Esophagus muscularis mucosa (tissue), 4 donors: ENCODE measurements around the gene TOP2A. TPM values are rescaled to one million over a fixed set of nuclear protein-coding genes. Genes with fewer than 3 reads are reported as not detected.

Source experiments
- DNase-seq: peaks from one replicate; pipeline ENCODE4 v3.0.0-alpha.2; 2017; ENCODE audit errors: extremely low spot score
- H3K27ac ChIP-seq, 4 donors: fragments of 200-600 bp; sonication (generic); replicated peaks in 1 of 4; 1 replicate in 3 of 4; 2 replicates in 1 of 4; pipeline ENCODE4 v1.5.1; 2016 to 2019; ENCODE audit warnings: mild to moderate bottlenecking in 1 of 4
- H3K27me3 ChIP-seq, 4 donors: fragments of 200-600 bp; sonication (generic); one replicate each; pipeline versions ENCODE4 v1.5.1 to v1.6.0; 2016 to 2019
- H3K36me3 ChIP-seq, 4 donors: fragments of 200-600 bp; sonication (generic); one replicate each; pipeline ENCODE4 v1.5.1; 2016 to 2019
- H3K4me1 ChIP-seq, 4 donors: fragments of 200-600 bp; sonication (generic); one replicate each; pipeline ENCODE4 v1.5.1; 2016 to 2019
- H3K4me3 ChIP-seq, 4 donors: fragments of 200-600 bp; sonication (generic); 1 replicate in 2 of 4; 2 replicates in 2 of 4; pipeline ENCODE4 v1.5.1; 2016 to 2019; ENCODE audit warnings: mild to moderate bottlenecking in 4 of 4, moderate library complexity in 1 of 4
- H3K9me3 ChIP-seq, 4 donors: fragments of 200-600 bp; sonication (generic); 1 replicate in 3 of 4; 2 replicates in 1 of 4; pipeline ENCODE4 v1.5.1; 2016 to 2019
- CTCF ChIP-seq, 3 experiments: fragments of 200-600 bp in 2 of 3; fragments of 450-650 bp in 1 of 3; sonication (generic) in 2 of 3; IDR thresholded peaks; one replicate each; pipeline ENCODE4 v1.5.1; 2017 to 2019; ENCODE audit warnings: antibody characterized with exemption in 3 of 3, mild to moderate bottlenecking in 2 of 3, moderate library complexity in 1 of 3
- EP300 ChIP-seq: sonication (generic); formaldehyde crosslinking; IDR thresholded peaks from one replicate; pipeline ENCODE4 v1.6.1; 2017; ENCODE audit warnings: antibody characterized with exemption
- POLR2A ChIP-seq: fragments of 450-650 bp; IDR thresholded peaks from one replicate; pipeline ENCODE4 v1.6.1; 2017; ENCODE audit warnings: antibody characterized with exemption, moderate library complexity, mild to moderate bottlenecking, low read depth
- POLR2AphosphoS5 ChIP-seq, 2 donors: sonication (generic); formaldehyde crosslinking; IDR thresholded peaks; one replicate each; pipeline ENCODE4 v1.6.1; 2017; ENCODE audit warnings: antibody characterized with exemption in 2 of 2
- WGBS: methylation state at CpG from one replicate; pipeline ENCODE4 v1.1.5; 2018; 5-methylcytosine and 5-hydroxymethylcytosine counted together
- intact Hi-C: fragments of 100-400 bp; cut with DNase I; formaldehyde crosslinking; loops from one replicate; pipeline ENCODE4 v1.15.1; 2023
- total RNA-seq, 4 donors: library from RNA; depleted of rRNA; stranded (reverse); fragments of >200 nt; gene quantifications; one replicate each; pipeline versions ENCODE4 v1.1.0 to v1.2.1, GENCODE V29; 2016

Gene TOP2A
- total RNA-seq, 4 donors from 2014 or later: under 0.01 to 1.4 (median 0.30) TPM

- Histone ChIP-seq H3K27me3 (peaks cover 0 to 8% (median 0%) of the 10 kb centered on the region in 4 donors), H3K4me1 (peaks cover 10 to 47% (median 30%) of the 10 kb centered on the region in 4 donors), H3K27ac (peak overlapping the region in 1 of 4 donors; percentile 39), H3K36me3 (no peaks in the 10 kb centered on the region), H3K9me3 (no peaks in the 10 kb centered on the region), H3K4me3 (peak overlapping the region; percentile 57 to 68 (median 60))
- no CpG with 5 or more reads among the region's 58 CpGs for WGBS
- DNase-seq: no peak
- intact Hi-C loops: loop anchor here (5.0 kb wide), 1 partner anchor 40 kb away; no protein-coding TSS in a partner anchor
- TF ChIP-seq POLR2A (no peak), CTCF (IDR thresholded peaks at IDR 0.05) (peak; percentile 43 to 57 (median 45)), POLR2AphosphoS5 (IDR thresholded peaks at IDR 0.05) (peak in 1 of 2 donors; percentile 25), EP300 (no peak)
Measured at GRCh38 chr17:40362696-40363110, 55.0 kb downstream of the TOP2A start.

GRCh38 chr17:40361925-40362695, 55.6 kb downstream of the TOP2A start:
- peak overlapping the region; percentile 57 to 68 (median 60) for H3K4me3 ChIP-seq
- intact Hi-C loops: loop anchor here (5.0 kb wide), 1 partner anchor 40 kb away; no protein-coding TSS in a partner anchor
- peaks cover 10 to 53% (median 32%) of the 10 kb centered on the region in 4 donors for H3K4me1 ChIP-seq
- TF ChIP-seq POLR2AphosphoS5 (IDR thresholded peaks at IDR 0.05) (no peak), EP300 (no peak), CTCF (IDR thresholded peaks at IDR 0.05) (no peak), POLR2A (no peak)
- WGBS: 72% methylated on average over 14 of the region's 24 CpGs
- no peak for DNase-seq
- peaks cover 0 to 8% (median 0%) of the 10 kb centered on the region in 4 donors for H3K27me3 ChIP-seq
- H3K27ac ChIP-seq: no peak overlapping the region
- no peaks in the 10 kb centered on the region for H3K36me3 ChIP-seq
- no peaks in the 10 kb centered on the region for H3K9me3 ChIP-seq

- DNase-seq: no peak
- no peak for TF ChIP-seq EP300
- TF ChIP-seq POLR2A: no peak
- no peak for TF ChIP-seq POLR2AphosphoS5 (IDR thresholded peaks at IDR 0.05)
- H3K36me3 ChIP-seq: peaks cover 2 to 3% (median 2%) of the 10 kb centered on the region in 4 donors
- peaks cover 10 to 61% (median 33%) of the 10 kb centered on the region in 4 donors for H3K4me1 ChIP-seq
- no peak overlapping the region for H3K4me3 ChIP-seq
- H3K27me3 ChIP-seq: peaks cover 0 to 8% (median 0%) of the 10 kb centered on the region in 4 donors
- H3K27ac ChIP-seq: no peak overlapping the region
- intact Hi-C loops: loop anchor here (5.0 kb wide), 1 partner anchor 41 kb away; no protein-coding TSS in a partner anchor
- 73% methylated on average over 30 of the region's 32 CpGs for WGBS
- no peaks in the 10 kb centered on the region for H3K9me3 ChIP-seq
Measured at GRCh38 chr17:40361063-40361924, 56.4 kb downstream of the TOP2A start.

GRCh38 chr17:40360091-40360490, 57.6 kb downstream of the TOP2A start:
- Histone ChIP-seq H3K36me3 (peaks cover 11 to 15% (median 13%) of the 10 kb centered on the region in 4 donors), H3K27ac (no peak overlapping the region), H3K27me3 (peaks cover 0 to 8% (median 0%) of the 10 kb centered on the region in 4 donors), H3K4me3 (no peak overlapping the region), H3K9me3 (no peaks in the 10 kb centered on the region), H3K4me1 (peaks cover 15 to 73% (median 45%) of the 10 kb centered on the region in 4 donors)
- intact Hi-C loops: loop anchor here (5.0 kb wide), 1 partner anchor 42 kb away; no protein-coding TSS in a partner anchor
- DNase-seq: no peak
- 82% methylated on average over 7 of the region's 8 CpGs for WGBS
- TF ChIP-seq POLR2AphosphoS5 (IDR thresholded peaks at IDR 0.05) (no peak), CTCF (IDR thresholded peaks at IDR 0.05) (no peak), POLR2A (no peak), EP300 (no peak)
